ENCODE data around the gene SMO. TPM values are rescaled to one million over a fixed set of nuclear protein-coding genes. Genes with fewer than 3 reads are reported as not detected.

Gene SMO
- total RNA-seq, 1 experiment from 2014 or later = 12.8 TPM

DNA sequence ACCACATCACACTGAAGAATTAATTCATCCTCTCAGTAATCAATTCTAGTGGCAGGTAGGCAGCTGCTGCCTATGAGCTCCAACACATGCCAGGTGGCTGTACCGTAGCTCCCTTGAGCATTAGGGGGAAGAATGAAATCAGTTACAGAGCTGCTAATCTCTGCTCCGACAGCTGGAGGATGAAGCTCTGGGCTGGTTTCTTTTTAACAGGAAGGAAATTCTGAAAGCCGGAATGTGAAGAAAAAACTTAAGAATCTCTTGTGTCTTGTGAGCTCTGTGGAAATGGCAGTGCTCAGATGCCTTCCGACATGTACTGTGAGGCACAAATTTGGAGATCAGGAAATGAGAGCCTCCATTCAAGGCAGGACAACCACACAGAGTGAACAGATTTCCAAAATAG, 33.6 kb downstream of the SMO start:
- intact Hi-C loops (cut with micrococcal nuclease) = no loop called here
- H3K9ac ChIP-seq (ENCODE audit: low read length) = no peak overlapping the region
- no peak overlapping the region for H3K4me3 ChIP-seq (replicated peaks in 1 of 2; ENCODE audit: low read depth in 1 of 2, low read length in 2 of 2)
- TF ChIP-seq TCF7L2 (IDR thresholded peaks at IDR 0.05; ENCODE audit: borderline replicate concordance, extremely low read depth, insufficient read depth, insufficient read length) = no peak
- TF ChIP-seq CEBPB (IDR thresholded peaks at IDR 0.05; ENCODE audit: low read depth) = no peak
- TF ChIP-seq YY1 (IDR thresholded peaks at IDR 0.05; ENCODE audit: extremely low read depth, insufficient replicate concordance, low read depth, low read length) = no peak
- no peak for TF ChIP-seq SIN3A (IDR thresholded peaks at IDR 0.05; ENCODE audit: low read depth)
- no peak for TF ChIP-seq FOSL1 (IDR thresholded peaks at IDR 0.05; ENCODE audit: low read depth)
- TF ChIP-seq SP1 (IDR thresholded peaks at IDR 0.05; ENCODE audit: low read depth) = no peak
- no peak for TF ChIP-seq CBX3 (IDR thresholded peaks at IDR 0.05; ENCODE audit: low read depth)
- TF ChIP-seq EZH2phosphoT487 (IDR thresholded peaks at IDR 0.05; ENCODE audit: borderline replicate concordance) = no peak
- TF ChIP-seq, protein P1, sequence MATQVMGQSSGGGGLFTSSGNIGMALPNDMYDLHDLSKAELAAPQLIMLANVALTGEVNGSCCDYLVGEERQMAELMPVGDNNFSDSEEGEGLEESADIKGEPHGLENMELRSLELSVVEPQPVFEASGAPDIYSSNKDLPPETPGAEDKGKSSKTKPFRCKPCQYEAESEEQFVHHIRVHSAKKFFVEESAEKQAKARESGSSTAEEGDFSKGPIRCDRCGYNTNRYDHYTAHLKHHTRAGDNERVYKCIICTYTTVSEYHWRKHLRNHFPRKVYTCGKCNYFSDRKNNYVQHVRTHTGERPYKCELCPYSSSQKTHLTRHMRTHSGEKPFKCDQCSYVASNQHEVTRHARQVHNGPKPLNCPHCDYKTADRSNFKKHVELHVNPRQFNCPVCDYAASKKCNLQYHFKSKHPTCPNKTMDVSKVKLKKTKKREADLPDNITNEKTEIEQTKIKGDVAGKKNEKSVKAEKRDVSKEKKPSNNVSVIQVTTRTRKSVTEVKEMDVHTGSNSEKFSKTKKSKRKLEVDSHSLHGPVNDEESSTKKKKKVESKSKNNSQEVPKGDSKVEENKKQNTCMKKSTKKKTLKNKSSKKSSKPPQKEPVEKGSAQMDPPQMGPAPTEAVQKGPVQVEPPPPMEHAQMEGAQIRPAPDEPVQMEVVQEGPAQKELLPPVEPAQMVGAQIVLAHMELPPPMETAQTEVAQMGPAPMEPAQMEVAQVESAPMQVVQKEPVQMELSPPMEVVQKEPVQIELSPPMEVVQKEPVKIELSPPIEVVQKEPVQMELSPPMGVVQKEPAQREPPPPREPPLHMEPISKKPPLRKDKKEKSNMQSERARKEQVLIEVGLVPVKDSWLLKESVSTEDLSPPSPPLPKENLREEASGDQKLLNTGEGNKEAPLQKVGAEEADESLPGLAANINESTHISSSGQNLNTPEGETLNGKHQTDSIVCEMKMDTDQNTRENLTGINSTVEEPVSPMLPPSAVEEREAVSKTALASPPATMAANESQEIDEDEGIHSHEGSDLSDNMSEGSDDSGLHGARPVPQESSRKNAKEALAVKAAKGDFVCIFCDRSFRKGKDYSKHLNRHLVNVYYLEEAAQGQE (IDR thresholded peaks at IDR 0.05; ENCODE audit: low read depth) = no peak
- no peak for TF ChIP-seq POLR2A (IDR thresholded peaks at IDR 0.05; ENCODE audit: borderline replicate concordance, extremely low read depth, insufficient read depth, insufficient read length)
- TF ChIP-seq EZH2 (IDR thresholded peaks at IDR 0.05) = no peak
- TF ChIP-seq, protein P2, sequence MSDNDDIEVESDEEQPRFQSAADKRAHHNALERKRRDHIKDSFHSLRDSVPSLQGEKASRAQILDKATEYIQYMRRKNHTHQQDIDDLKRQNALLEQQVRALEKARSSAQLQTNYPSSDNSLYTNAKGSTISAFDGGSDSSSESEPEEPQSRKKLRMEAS (IDR thresholded peaks at IDR 0.05) = no peak
- H3K36me3 ChIP-seq (ENCODE audit: control insufficient read depth in 1 of 2, insufficient read depth in 2 of 2, low read length in 2 of 2) = no peaks in the 10 kb centered on the region
- no peak for ATAC-seq
- no peak for DNase-seq (ENCODE audit: low read depth, low spot score)
- RAD21 ChIA-PET (ENCODE audit: low non-redundant PET in 1 of 2, low total read pairs in 2 of 2, uncharacterized antibody in 2 of 2, unreplicated experiment in 2 of 2) = no interaction called here
- BruUV-seq (replicated peaks) = no TSS peak
- H3K9me3 ChIP-seq (ENCODE audit: control insufficient read depth in 1 of 2, insufficient read depth in 1 of 2, low read depth in 1 of 2, low read length in 2 of 2) = no peaks in the 10 kb centered on the region
- no peaks in the 10 kb centered on the region for H3K27me3 ChIP-seq (ENCODE audit: insufficient read depth, low read length)
- no peak overlapping the region for H3K4me2 ChIP-seq (ENCODE audit: low read length)
- no peaks in the 10 kb centered on the region for H3K9me2 ChIP-seq (ENCODE audit: insufficient read depth)
- peaks cover 6% of the 10 kb centered on the region; the same call in 1 of the 2 replicates for H3K79me2 ChIP-seq (ENCODE audit: insufficient read depth, low read length)
- H4K20me1 ChIP-seq (ENCODE audit: insufficient read depth) = no peaks in the 10 kb centered on the region
- H3K4me1 ChIP-seq (ENCODE audit: control insufficient read depth in 1 of 2, insufficient read depth in 2 of 2, low read length in 2 of 2) = peaks cover 9 to 20% of the 10 kb centered on the region in 2 experiments; a peak in 3 of 4 replicates
- CTCF ChIA-PET = interaction anchor here (0.6 to 1.1 kb wide), 2 partner anchors 12 to 76 kb away, joined by 3 read pairs; no protein-coding TSS in a partner anchor
- no peak overlapping the region for H3K27ac ChIP-seq (ENCODE audit: low read depth, low read length)
- POLR2A ChIA-PET = no interaction called here
- H2AFZ ChIP-seq (ENCODE audit: low read depth, low read length, poor library complexity, severe bottlenecking) = no peak overlapping the region
